Measurements from ENCODE around the gene UBE2J1.

UBE2J1 gene

DNA sequence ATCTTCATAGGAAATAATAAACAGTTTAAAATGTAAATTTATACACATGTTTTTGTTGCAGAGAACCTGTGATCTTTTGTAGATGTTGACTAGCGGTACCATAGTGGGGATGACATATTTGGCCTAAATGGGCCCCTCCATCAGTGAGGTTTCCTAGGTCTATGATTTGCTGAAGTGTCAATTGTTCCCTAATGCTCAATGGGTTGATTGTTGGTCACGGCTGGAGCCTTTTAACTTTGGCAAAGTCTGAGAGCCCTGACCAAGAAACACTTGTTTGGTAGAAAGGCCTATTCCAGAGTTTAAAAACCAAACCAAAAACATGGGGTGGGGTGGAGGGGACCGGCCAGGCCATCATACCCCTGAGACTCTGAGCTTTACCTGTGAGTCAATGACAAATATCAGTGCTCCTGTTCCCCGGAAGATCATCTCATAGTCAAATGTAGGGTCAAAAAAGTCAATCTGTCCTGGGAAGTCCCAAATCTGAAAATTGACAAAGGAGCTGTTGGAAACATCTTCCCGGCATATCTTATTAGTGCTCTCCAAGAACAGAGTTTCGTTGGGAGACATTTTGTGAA is 34.5 kb upstream of the UBE2J1 start:
- WGBS (ENCODE audit: insufficient coverage, insufficient read length), result no CpG with 5 or more reads among the region's 6 CpGs
- Histone ChIP-seq H3K36me3 (ENCODE audit: control insufficient read depth, insufficient read depth, low read length) (no peaks in the 10 kb centered on the region), H3K27ac (ENCODE audit: low read length) (no peak overlapping the region), H3K27me3 (ENCODE audit: control insufficient read depth, insufficient read depth, low read length) (no peaks in the 10 kb centered on the region), H3K4me3 (ENCODE audit: low read length) (no peak overlapping the region), H3K4me1 (ENCODE audit: control insufficient read depth, insufficient read depth, low read length) (no peaks in the 10 kb centered on the region), H3K9me3 (ENCODE audit: control insufficient read depth, insufficient read depth, low read length) (no peaks in the 10 kb centered on the region)
- DNase-seq (ENCODE audit: low read depth, low spot score), result no peak

GRCh38 chr6:89385846-89386245 is 33.3 kb upstream of the UBE2J1 start:
- Histone ChIP-seq H3K27me3 (ENCODE audit: control insufficient read depth, insufficient read depth, low read length) (no peaks in the 10 kb centered on the region), H3K9me3 (ENCODE audit: control insufficient read depth, insufficient read depth, low read length) (no peaks in the 10 kb centered on the region), H3K4me1 (ENCODE audit: control insufficient read depth, insufficient read depth, low read length) (no peaks in the 10 kb centered on the region), H3K36me3 (ENCODE audit: control insufficient read depth, insufficient read depth, low read length) (no peaks in the 10 kb centered on the region), H3K27ac (ENCODE audit: low read length) (no peak overlapping the region), H3K4me3 (ENCODE audit: low read length) (no peak overlapping the region)
- WGBS (ENCODE audit: insufficient coverage, insufficient read length), result no CpG with 5 or more reads among the region's 7 CpGs
- DNase-seq (ENCODE audit: low read depth, low spot score), result no peak

- Histone ChIP-seq H3K9me3 (ENCODE audit: control insufficient read depth, insufficient read depth, low read length) (no peaks in the 10 kb centered on the region), H3K27me3 (ENCODE audit: control insufficient read depth, insufficient read depth, low read length) (no peaks in the 10 kb centered on the region), H3K4me3 (ENCODE audit: low read length) (no peak overlapping the region), H3K36me3 (ENCODE audit: control insufficient read depth, insufficient read depth, low read length) (no peaks in the 10 kb centered on the region), H3K27ac (ENCODE audit: low read length) (no peak overlapping the region), H3K4me1 (ENCODE audit: control insufficient read depth, insufficient read depth, low read length) (no peaks in the 10 kb centered on the region)
- 100% methylated on average over 1 of the region's 5 CpGs for WGBS (ENCODE audit: insufficient coverage, insufficient read length)
- DNase-seq (ENCODE audit: low read depth, low spot score), result no peak
Measured at GRCh38 chr6:89385156-89385667, 32.7 kb upstream of the UBE2J1 start.

GRCh38 chr6:89381031-89381430 is 28.5 kb upstream of the UBE2J1 start:
- Histone ChIP-seq H3K9me3 (ENCODE audit: control insufficient read depth, insufficient read depth, low read length) (no peaks in the 10 kb centered on the region), H3K27me3 (ENCODE audit: control insufficient read depth, insufficient read depth, low read length) (no peaks in the 10 kb centered on the region), H3K4me3 (ENCODE audit: low read length) (no peak overlapping the region), H3K27ac (ENCODE audit: low read length) (no peak overlapping the region), H3K4me1 (ENCODE audit: control insufficient read depth, insufficient read depth, low read length) (no peaks in the 10 kb centered on the region), H3K36me3 (ENCODE audit: control insufficient read depth, insufficient read depth, low read length) (no peaks in the 10 kb centered on the region)
- DNase-seq (ENCODE audit: low read depth, low spot score), result no peak
- WGBS (ENCODE audit: insufficient coverage, insufficient read length), result no CpG with 5 or more reads among the region's 2 CpGs

DNA sequence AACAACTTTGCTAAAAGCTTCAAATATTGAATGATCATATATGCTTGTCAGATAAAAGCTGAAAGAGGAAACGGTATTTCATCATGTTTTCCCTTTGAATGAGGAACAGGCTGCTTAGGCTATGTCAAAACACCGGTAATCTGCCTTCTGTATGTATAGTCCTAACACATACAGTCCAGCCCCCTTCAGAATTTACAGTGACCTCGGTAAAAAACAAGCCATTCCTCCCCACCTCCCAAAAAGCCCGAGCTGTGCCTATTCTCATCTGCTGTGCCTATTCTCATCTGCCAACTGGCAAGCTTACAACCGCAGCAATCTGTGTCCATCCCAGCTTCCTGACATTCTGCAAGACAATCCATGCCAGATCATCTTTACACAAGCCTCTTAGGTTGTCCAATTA is 26.8 kb upstream of the UBE2J1 start:
- WGBS (ENCODE audit: insufficient coverage, insufficient read length), result no CpG with 5 or more reads among the region's 5 CpGs
- Histone ChIP-seq H3K9me3 (ENCODE audit: control insufficient read depth, insufficient read depth, low read length) (no peaks in the 10 kb centered on the region), H3K27ac (ENCODE audit: low read length) (no peak overlapping the region), H3K4me3 (ENCODE audit: low read length) (no peak overlapping the region), H3K4me1 (ENCODE audit: control insufficient read depth, insufficient read depth, low read length) (peaks cover 1% of the 10 kb centered on the region; the same call in 1 of the 2 replicates), H3K36me3 (ENCODE audit: control insufficient read depth, insufficient read depth, low read length) (no peaks in the 10 kb centered on the region), H3K27me3 (ENCODE audit: control insufficient read depth, insufficient read depth, low read length) (no peaks in the 10 kb centered on the region)
- DNase-seq (ENCODE audit: low read depth, low spot score), result no peak

DNA sequence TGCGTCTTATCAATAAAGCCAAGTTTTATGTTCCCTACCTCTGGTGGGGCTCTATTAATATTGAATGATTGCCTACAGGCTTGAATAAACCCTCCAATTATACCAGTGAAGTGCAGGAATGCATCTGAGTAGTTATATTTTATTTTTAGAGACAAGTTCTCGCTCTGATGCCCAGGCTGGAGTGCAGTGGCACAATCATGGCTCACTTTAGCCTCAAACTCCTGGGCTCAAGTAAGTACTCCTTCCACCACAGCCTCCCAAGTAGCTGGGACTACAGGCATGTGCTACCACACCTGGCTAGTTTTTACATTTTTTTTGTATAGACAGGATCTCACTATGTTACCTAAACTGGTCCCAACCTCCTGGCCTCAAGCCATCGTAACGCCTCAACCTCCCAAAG is 26.1 kb upstream of the UBE2J1 start:
- Histone ChIP-seq H3K27me3 (ENCODE audit: control insufficient read depth, insufficient read depth, low read length) (no peaks in the 10 kb centered on the region), H3K4me3 (ENCODE audit: low read length) (no peak overlapping the region), H3K4me1 (ENCODE audit: control insufficient read depth, insufficient read depth, low read length) (peaks cover 1% of the 10 kb centered on the region; the same call in 1 of the 2 replicates), H3K9me3 (ENCODE audit: control insufficient read depth, insufficient read depth, low read length) (no peaks in the 10 kb centered on the region), H3K36me3 (ENCODE audit: control insufficient read depth, insufficient read depth, low read length) (no peaks in the 10 kb centered on the region), H3K27ac (ENCODE audit: low read length) (no peak overlapping the region)
- DNase-seq (ENCODE audit: low read depth, low spot score), result no peak
- no CpG with 5 or more reads among the region's 4 CpGs for WGBS (ENCODE audit: insufficient coverage, insufficient read length)

DNA sequence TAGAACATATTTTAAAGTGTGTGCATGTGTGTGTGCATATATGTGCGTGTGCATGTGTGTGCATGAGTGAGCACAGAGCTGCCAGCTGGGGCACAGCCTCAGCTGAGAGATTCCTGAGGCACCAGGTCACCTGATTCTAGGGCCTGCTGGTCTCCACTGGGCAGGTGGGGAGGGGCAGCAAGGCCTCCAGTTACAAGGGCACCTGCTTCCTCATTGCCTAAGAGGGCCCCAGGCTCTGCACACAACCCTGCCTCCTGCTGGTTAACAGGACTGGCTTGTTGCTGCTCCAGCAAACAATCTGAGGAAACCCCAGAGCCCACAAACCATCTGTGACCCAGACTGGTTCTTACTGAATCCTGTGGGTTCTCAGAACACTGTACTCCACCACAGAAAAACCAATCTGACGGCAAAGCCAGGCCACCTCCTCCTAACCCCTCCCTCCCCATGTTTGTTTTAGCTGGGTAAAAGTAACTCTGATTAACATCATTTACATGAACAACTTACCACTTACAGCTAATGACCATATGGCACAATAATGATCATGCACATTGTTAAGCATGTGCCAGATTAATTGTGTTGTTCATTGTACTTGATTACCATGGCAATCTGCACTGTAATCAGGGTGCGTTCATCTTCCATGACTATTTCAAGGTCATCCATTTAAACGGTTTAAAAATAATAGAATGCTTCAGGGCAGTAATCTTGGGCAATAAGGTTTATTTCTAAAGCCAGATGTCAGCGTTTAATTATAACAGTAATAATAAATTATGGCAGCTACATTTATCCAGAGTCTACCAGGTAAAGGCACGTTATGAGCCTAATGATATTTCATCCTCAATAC is 23.1 kb upstream of the UBE2J1 start:
- Histone ChIP-seq H3K4me3 (ENCODE audit: low read length) (no peak overlapping the region), H3K4me1 (ENCODE audit: control insufficient read depth, insufficient read depth, low read length) (peaks cover 1% of the 10 kb centered on the region; the same call in 1 of the 2 replicates), H3K27ac (ENCODE audit: low read length) (no peak overlapping the region), H3K9me3 (ENCODE audit: control insufficient read depth, insufficient read depth, low read length) (no peaks in the 10 kb centered on the region), H3K27me3 (ENCODE audit: control insufficient read depth, insufficient read depth, low read length) (no peaks in the 10 kb centered on the region), H3K36me3 (ENCODE audit: control insufficient read depth, insufficient read depth, low read length) (no peaks in the 10 kb centered on the region)
- WGBS (ENCODE audit: insufficient coverage, insufficient read length), result no CpG with 5 or more reads among the region's 6 CpGs
- DNase-seq (ENCODE audit: low read depth, low spot score), result no peak

- H3K27ac ChIP-seq (ENCODE audit: low read length), result no peak overlapping the region
- no peak overlapping the region for H3K4me3 ChIP-seq (ENCODE audit: low read length)
- DNase-seq (ENCODE audit: low read depth, low spot score), result no peak
- H3K27me3 ChIP-seq (ENCODE audit: control insufficient read depth, insufficient read depth, low read length), result no peaks in the 10 kb centered on the region
- H3K9me3 ChIP-seq (ENCODE audit: control insufficient read depth, insufficient read depth, low read length), result no peaks in the 10 kb centered on the region
- WGBS (ENCODE audit: insufficient coverage, insufficient read length), result no CpG with 5 or more reads among the region's 3 CpGs
- H3K4me1 ChIP-seq (ENCODE audit: control insufficient read depth, insufficient read depth, low read length), result peaks cover 1% of the 10 kb centered on the region; the same call in 1 of the 2 replicates
- no peaks in the 10 kb centered on the region for H3K36me3 ChIP-seq (ENCODE audit: control insufficient read depth, insufficient read depth, low read length)
Measured at GRCh38 chr6:89372506-89372901, 20.0 kb upstream of the UBE2J1 start.

DNA sequence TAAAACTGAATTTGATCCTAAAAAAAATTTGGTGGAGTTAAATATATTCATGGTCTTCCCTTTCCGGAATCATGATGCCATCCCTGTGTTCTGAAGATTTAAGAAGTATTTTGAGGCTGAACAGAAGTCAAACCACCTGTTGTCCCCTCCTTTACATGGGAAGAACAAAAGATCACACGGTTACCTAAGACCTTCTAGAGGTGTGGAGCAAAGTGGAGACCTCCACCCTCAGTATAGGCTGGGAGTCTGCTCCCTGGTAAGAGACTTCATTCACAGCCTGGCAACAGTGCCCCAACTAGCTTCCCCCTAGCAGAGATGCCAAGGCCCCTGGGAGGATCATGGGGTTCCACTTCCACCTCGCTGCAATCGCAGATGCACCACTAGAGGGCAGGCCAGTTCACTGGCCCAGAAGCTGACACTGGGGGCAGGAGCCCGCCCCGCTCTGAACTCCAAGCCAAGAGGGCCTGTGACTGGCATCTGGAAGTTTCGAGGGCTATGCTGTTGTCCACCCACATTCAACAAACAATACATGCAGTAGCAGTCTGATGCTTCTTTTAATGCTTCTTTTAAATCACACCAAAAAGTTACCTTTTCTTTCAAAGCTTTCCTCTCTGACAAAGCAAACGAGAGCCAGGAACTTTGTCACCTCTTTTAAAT is 19.5 kb upstream of the UBE2J1 start:
- Histone ChIP-seq H3K4me1 (ENCODE audit: control insufficient read depth, insufficient read depth, low read length) (peaks cover 1% of the 10 kb centered on the region; the same call in 1 of the 2 replicates), H3K27me3 (ENCODE audit: control insufficient read depth, insufficient read depth, low read length) (no peaks in the 10 kb centered on the region), H3K4me3 (ENCODE audit: low read length) (no peak overlapping the region), H3K27ac (ENCODE audit: low read length) (no peak overlapping the region), H3K9me3 (ENCODE audit: control insufficient read depth, insufficient read depth, low read length) (no peaks in the 10 kb centered on the region), H3K36me3 (ENCODE audit: control insufficient read depth, insufficient read depth, low read length) (no peaks in the 10 kb centered on the region)
- WGBS (ENCODE audit: insufficient coverage, insufficient read length), result no CpG with 5 or more reads among the region's 8 CpGs
- no peak for DNase-seq (ENCODE audit: low read depth, low spot score)

DNA sequence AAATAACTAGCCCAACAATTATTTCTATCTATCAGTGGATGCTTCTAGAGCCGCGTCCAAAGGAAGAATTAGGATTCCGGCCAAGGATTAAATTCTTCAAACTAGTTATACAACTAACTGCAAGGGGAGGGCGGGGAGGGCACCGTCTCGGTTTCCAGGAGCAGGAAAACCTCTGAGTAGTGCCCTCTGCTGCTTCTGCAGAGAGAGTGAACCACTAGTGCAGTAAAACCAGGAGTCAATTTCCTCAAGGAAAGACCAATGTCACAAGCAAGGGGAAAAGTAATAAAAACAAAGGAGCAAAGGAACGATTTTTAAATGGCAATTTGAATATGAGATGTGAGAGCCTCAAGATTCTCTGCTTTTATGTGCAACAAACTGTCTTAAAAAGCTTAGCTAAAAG is 16.5 kb upstream of the UBE2J1 start:
- no peak for DNase-seq (ENCODE audit: low read depth, low spot score)
- Histone ChIP-seq H3K27ac (ENCODE audit: low read length) (no peak overlapping the region), H3K36me3 (ENCODE audit: control insufficient read depth, insufficient read depth, low read length) (no peaks in the 10 kb centered on the region), H3K4me1 (ENCODE audit: control insufficient read depth, insufficient read depth, low read length) (no peaks in the 10 kb centered on the region), H3K4me3 (ENCODE audit: low read length) (no peak overlapping the region), H3K27me3 (ENCODE audit: control insufficient read depth, insufficient read depth, low read length) (no peaks in the 10 kb centered on the region), H3K9me3 (ENCODE audit: control insufficient read depth, insufficient read depth, low read length) (no peaks in the 10 kb centered on the region)
- no CpG with 5 or more reads among the region's 7 CpGs for WGBS (ENCODE audit: insufficient coverage, insufficient read length)
